HG03045 (cell line): ENCODE results near the gene PLCB1.
"Not testable (repeated sequence)": the region's sequence is repeated elsewhere in the genome, so short reads cannot be mapped to it uniquely, and the experiment has no call there.

ENCODE experiments used
- ATAC-seq: cut with Tn5 transposase; IDR thresholded peaks from one replicate; pipeline ENCODE4 v1.9.1; 2021; ENCODE audit warnings: mild to moderate bottlenecking, moderate library complexity; ENCODE audit not compliant: unreplicated experiment

PLCB1 gene

GRCh38 chr20:8639112-8639778 lies 507.2 kb downstream of the PLCB1 start:
- ATAC-seq: no peak

- ATAC-seq: no peak
These were observed 508.4 kb downstream of the PLCB1 start for GRCh38 chr20:8640461-8640860.

GRCh38 chr20:8642247-8642646 lies 510.2 kb downstream of the PLCB1 start:
- ATAC-seq: no peak

GRCh38 chr20:8644468-8644867 lies 512.4 kb downstream of the PLCB1 start:
- ATAC-seq: not testable (repeated sequence)

- no peak for ATAC-seq
These were observed 513.3 kb downstream of the PLCB1 start for GRCh38 chr20:8645326-8645725.

- ATAC-seq: no peak
These were observed 514.0 kb downstream of the PLCB1 start for GRCh38 chr20:8646033-8646441.

- ATAC-seq: no peak
These were observed 514.6 kb downstream of the PLCB1 start for GRCh38 chr20:8646716-8647115.

GRCh38 chr20:8647961-8648441 lies 515.9 kb downstream of the PLCB1 start:
- no peak for ATAC-seq

- no peak for ATAC-seq
These were observed 516.4 kb downstream of the PLCB1 start for GRCh38 chr20:8648466-8648865.

GRCh38 chr20:8652396-8652795 lies 520.3 kb downstream of the PLCB1 start:
- no peak for ATAC-seq

- no peak for ATAC-seq
These were observed 522.4 kb downstream of the PLCB1 start for GRCh38 chr20:8654486-8654885.

- ATAC-seq: no peak
These were observed 524.3 kb downstream of the PLCB1 start for GRCh38 chr20:8656335-8656734.

- ATAC-seq: no peak
These were observed 525.6 kb downstream of the PLCB1 start for GRCh38 chr20:8657664-8658063.

- ATAC-seq: no peak
These were observed 526.0 kb downstream of the PLCB1 start for GRCh38 chr20:8658103-8658502.

GRCh38 chr20:8661229-8661952 lies 529.3 kb downstream of the PLCB1 start:
- ATAC-seq: no peak

GRCh38 chr20:8662433-8662954 lies 530.4 kb downstream of the PLCB1 start:
- no peak for ATAC-seq

GRCh38 chr20:8663424-8663823 lies 531.4 kb downstream of the PLCB1 start:
- ATAC-seq: no peak

GRCh38 chr20:8664778-8665177 lies 532.7 kb downstream of the PLCB1 start:
- no peak for ATAC-seq

GRCh38 chr20:8667306-8667705 lies 535.2 kb downstream of the PLCB1 start:
- no peak for ATAC-seq

GRCh38 chr20:8670207-8670892 lies 538.3 kb downstream of the PLCB1 start:
- no peak for ATAC-seq

GRCh38 chr20:8670893-8671215 lies 538.8 kb downstream of the PLCB1 start:
- ATAC-seq: no peak
